ENCODE measurements around the gene UGCG. TPM values are rescaled to one million over a fixed set of nuclear protein-coding genes. Genes with fewer than 3 reads are reported as not detected.

The UGCG gene
- total RNA-seq, 1 experiment from 2014 or later = 250 TPM

DNA sequence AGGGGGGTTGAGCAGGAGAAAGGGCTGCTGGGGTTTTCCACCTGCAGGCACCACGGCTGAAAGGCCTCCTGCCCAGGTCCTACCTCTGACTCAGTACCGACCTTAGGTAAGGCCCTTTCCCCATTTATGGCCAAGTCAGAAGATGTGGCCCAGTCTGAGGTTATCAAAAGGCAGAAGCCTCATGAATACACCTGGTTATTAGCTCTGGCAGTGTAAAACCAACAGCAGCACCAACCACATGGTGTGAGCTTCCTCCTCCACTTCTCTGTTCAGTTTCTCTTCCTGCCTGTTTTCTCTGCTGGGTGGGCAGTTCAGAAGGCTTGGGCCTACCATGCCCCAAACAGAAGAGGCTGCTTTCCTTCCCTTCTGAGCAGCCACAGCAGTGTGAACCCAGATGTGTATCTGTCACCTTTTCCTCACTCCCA lies 86.9 kb downstream of the UGCG start:
- no peak for DNase-seq (ENCODE audit: low read depth)

DNA sequence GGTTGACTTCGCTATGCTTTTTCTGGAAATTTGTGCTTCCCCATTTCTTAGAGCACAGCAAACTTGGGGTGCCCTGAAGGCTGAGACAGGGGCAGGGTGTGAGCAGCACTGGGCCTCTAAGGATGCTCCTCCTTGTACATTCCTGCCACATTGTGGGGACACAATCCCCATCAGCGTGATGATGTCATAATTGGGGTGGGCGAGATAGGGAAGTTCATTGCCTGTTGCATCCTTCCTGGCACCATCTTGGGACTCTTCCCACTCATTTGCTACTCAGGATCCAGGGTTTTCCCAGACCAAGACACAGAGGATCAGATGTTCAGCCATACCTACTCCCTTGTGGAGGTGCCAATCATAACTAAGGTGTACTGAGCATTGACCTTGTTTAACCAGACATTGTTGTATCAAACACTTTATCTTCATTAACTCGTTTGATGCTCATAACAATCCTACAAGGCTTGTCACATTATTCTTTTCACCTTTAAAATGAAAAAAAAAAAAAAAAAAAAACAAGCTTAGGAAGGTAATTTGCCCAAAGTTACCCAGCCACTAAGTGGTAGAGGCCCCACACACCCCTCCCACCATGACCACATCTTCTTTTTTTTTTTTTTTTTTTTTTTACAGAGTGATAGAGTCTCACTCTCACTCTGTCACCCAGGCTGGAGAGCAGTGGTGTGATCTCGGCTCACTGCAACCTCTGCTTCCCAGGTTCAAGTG lies 87.6 kb downstream of the UGCG start:
- no peak for DNase-seq (ENCODE audit: low read depth)

Other genes with a start within 250 kb of the UGCG start
- 140 and 158 TPM in 2 replicates for gene GNG10, start 235.2 kb upstream of the UGCG start, total RNA-seq (2014; rRNA removed; shearing (Covaris generic))
- not detected in 2 replicates for gene SHOC1, start 101.9 kb upstream of the UGCG start, total RNA-seq (2014; rRNA removed; shearing (Covaris generic))